Measurements from ENCODE around the gene STAG1. TPM values are rescaled to one million over a fixed set of nuclear protein-coding genes. Genes with fewer than 3 reads are reported as not detected.

The STAG1 gene
- total and polyA plus RNA-seq, 9 of the 15 experiments (the other 6 are each of a cell fraction or from before 2014, with no cell fraction given) = 2.7 to 17.7 (median 8.8) TPM

- no peak for TF ChIP-seq MGA (IDR thresholded peaks at IDR 0.05)
- no peak for TF ChIP-seq THAP12 (CRISPR knock-in tag; IDR thresholded peaks at IDR 0.05)
- no peak for TF ChIP-seq PTBP1 (IDR thresholded peaks at IDR 0.05; ENCODE audit: low read depth, low read length)
- no peak for TF ChIP-seq RHOXF2B (CRISPR knock-in tag; conservative IDR thresholded peaks at IDR 0.05)
- TF ChIP-seq YY1 (IDR thresholded peaks at IDR 0.05; ENCODE audit: borderline replicate concordance in 1 of 3, control insufficient read depth in 1 of 3, extremely low read depth in 1 of 3, insufficient read depth in 3 of 3, insufficient read length in 1 of 3, insufficient replicate concordance in 2 of 3, low read depth in 1 of 3, low read length in 2 of 3) = peak in 1 of 3 experiments; percentile 53
- no peak for TF ChIP-seq NR2C2 (CRISPR knock-in tag; IDR thresholded peaks at IDR 0.05)
- TF ChIP-seq NR2C2 (tag; IDR thresholded peaks at IDR 0.05) = peak; percentile 61; the same call in 1 of the 2 replicates
- no peak for TF ChIP-seq ZNF253 (CRISPR knock-in tag; conservative IDR thresholded peaks at IDR 0.05)
- TF ChIP-seq ID3 (CRISPR knock-in tag; IDR thresholded peaks at IDR 0.05) = no peak
- TF ChIP-seq ID3 (tag; IDR thresholded peaks at IDR 0.05) = 0 out of 2 replicates have a peak, but pooled peaks have one; percentile 21
- no peak for TF ChIP-seq TAF15 (IDR thresholded peaks at IDR 0.05; ENCODE audit: low read depth, low read length)
- 0 out of 2 replicates have a peak, but pooled peaks have one; percentile 17 for TF ChIP-seq ZFX (CRISPR knock-in tag; IDR thresholded peaks at IDR 0.05)
- TF ChIP-seq MTA1 (IDR thresholded peaks at IDR 0.05; ENCODE audit: borderline replicate concordance) = no peak
- no peak for TF ChIP-seq NR3C1 (CRISPR knock-in tag; IDR thresholded peaks at IDR 0.05)
Measured at GRCh38 chr3:136749091-136749490, 3.1 kb downstream of the STAG1 start (continued).

All from K562 (cell line).